ENCODE data around the gene KIF12. TPM values are rescaled to one million over a fixed set of nuclear protein-coding genes. Genes with fewer than 3 reads are reported as not detected.
A peak's percentile ranks its signal among the peaks of the same experiment; 100 is the strongest.

The KIF12 gene
- total RNA-seq, 1 experiment from 2014 or later, result 54.6 TPM

DNA sequence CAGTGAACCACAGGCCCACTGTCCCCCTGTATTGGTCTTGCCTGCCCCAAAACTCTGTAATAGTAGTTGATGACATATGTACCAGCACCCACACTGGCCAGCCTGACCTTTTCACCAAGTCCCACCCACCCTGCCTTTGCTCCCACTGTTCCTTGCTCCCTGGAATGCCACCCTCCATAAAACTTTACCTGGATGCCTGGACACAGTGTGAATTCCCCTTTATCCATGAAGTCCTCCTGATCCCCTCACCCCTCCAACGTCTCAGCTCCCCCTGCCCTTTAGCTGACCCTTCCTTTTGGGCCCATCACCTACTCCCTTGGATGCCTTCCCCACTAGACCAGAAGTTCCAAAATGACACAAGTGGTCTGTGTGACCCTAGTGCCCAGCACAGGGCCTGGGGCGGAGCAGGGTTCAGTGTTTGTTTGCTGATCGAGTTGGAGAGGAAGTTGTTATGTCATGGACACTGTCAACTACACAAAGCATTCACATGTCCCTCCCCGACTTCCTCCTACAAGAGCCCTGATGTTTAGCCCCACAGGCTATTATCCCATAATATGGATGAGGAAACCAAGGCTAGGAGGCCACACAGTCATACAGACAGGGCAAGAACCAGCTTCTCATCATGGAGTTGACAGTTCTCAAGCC lies 37.1 kb downstream of the KIF12 start:
- H3K4me3 ChIP-seq (ENCODE audit: low read depth, low read length), result no peak overlapping the region
- no peak overlapping the region for H3K4me3 Mint-ChIP-seq (ENCODE audit: unreplicated experiment)
- H3K9me3 ChIP-seq, result no peaks in the 10 kb centered on the region
- peak overlapping the region; percentile 25 for H3K27ac Mint-ChIP-seq (ENCODE audit: unreplicated experiment)
- H3K27me3 Mint-ChIP-seq (ENCODE audit: insufficient read depth, unreplicated experiment), result no peaks in the 10 kb centered on the region
- TF ChIP-seq, protein P1, sequence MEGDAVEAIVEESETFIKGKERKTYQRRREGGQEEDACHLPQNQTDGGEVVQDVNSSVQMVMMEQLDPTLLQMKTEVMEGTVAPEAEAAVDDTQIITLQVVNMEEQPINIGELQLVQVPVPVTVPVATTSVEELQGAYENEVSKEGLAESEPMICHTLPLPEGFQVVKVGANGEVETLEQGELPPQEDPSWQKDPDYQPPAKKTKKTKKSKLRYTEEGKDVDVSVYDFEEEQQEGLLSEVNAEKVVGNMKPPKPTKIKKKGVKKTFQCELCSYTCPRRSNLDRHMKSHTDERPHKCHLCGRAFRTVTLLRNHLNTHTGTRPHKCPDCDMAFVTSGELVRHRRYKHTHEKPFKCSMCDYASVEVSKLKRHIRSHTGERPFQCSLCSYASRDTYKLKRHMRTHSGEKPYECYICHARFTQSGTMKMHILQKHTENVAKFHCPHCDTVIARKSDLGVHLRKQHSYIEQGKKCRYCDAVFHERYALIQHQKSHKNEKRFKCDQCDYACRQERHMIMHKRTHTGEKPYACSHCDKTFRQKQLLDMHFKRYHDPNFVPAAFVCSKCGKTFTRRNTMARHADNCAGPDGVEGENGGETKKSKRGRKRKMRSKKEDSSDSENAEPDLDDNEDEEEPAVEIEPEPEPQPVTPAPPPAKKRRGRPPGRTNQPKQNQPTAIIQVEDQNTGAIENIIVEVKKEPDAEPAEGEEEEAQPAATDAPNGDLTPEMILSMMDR (IDR thresholded peaks at IDR 0.05; ENCODE audit: insufficient read depth in 1 of 2, low read depth in 1 of 2, low read length in 1 of 2, severe bottlenecking in 1 of 2, unreplicated experiment in 1 of 2), result no peak
- H3K36me3 ChIP-seq (ENCODE audit: control insufficient read depth, insufficient read depth, low read length), result no peaks in the 10 kb centered on the region
- H3K36me3 Mint-ChIP-seq (ENCODE audit: insufficient read depth, unreplicated experiment), result no peaks in the 10 kb centered on the region
- intact Hi-C loops (cut with micrococcal nuclease; ENCODE audit: unreplicated experiment), result no loop called here
- H3K27me3 ChIP-seq (replicated peaks; ENCODE audit: control insufficient read depth, insufficient read depth, low read length), result no peaks in the 10 kb centered on the region
- peaks cover 7% of the 10 kb centered on the region; the same call in 1 of the 2 replicates for H3K4me1 ChIP-seq
- ChIA-PET POLR2A (no interaction called here), CTCF (no interaction called here)
- no peak for DNase-seq
- peaks cover 8% of the 10 kb centered on the region for H3K4me1 Mint-ChIP-seq (ENCODE audit: low read depth, unreplicated experiment)
- no TSS peak for BruUV-seq (replicated peaks)
- no peaks in the 10 kb centered on the region for H3K9me3 Mint-ChIP-seq (ENCODE audit: unreplicated experiment)

DNA sequence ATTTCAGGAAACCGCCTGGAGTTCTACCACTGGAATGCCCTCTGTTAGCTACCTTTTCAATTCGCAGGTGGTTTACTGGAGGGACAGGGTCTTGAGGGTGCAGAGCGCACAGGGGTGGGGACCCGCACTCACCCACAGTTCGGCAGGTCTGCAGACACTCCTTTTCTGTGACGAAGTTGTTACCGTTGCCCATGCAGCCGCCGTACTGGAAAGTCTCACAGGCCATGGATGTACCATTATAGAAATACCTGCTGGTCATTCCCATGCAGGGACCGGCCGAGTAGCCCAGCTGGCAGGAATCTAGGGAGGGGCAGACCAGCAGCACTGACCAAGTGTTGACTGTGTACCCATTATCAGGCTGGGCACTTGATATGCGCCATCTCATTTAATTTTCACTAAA lies 37.8 kb downstream of the KIF12 start:
- no TSS peak for BruUV-seq (replicated peaks)
- POLR2A ChIA-PET, result no interaction called here
- H3K4me3 Mint-ChIP-seq (ENCODE audit: unreplicated experiment), result no peak overlapping the region

DNA sequence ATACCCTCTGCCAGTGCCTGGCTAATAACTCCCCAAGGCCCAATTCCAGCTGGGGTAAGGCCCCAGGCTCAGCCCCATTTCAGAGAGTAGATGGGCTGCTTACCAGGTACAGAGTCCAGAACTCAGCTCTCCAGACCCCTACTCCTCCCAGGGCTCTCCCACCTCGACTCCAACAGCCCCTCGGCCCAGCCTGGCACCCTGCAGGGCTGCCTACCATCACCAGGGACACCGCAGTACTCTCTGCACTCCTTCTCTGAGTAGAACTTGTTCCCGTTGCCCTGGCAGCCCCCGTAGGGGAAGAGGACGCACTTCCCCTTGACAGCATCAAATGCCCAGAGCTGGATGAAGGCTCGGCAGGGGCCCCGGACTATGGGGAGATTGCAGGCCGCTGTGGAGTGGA lies 38.4 kb downstream of the KIF12 start:
- Histone ChIP-seq H3K4me3 (ENCODE audit: low read depth, low read length) (no peak overlapping the region), H3K27me3 (replicated peaks; ENCODE audit: control insufficient read depth, insufficient read depth, low read length) (no peaks in the 10 kb centered on the region), H3K36me3 (ENCODE audit: control insufficient read depth, insufficient read depth, low read length) (no peaks in the 10 kb centered on the region), H3K9me3 (no peaks in the 10 kb centered on the region), H3K4me1 (peaks cover 7% of the 10 kb centered on the region; the same call in 1 of the 2 replicates)
- Mint-ChIP-seq H3K4me1 (ENCODE audit: low read depth, unreplicated experiment) (peaks cover 8% of the 10 kb centered on the region), H3K27ac (ENCODE audit: unreplicated experiment) (no peak overlapping the region), H3K36me3 (ENCODE audit: insufficient read depth, unreplicated experiment) (no peaks in the 10 kb centered on the region), H3K9me3 (ENCODE audit: unreplicated experiment) (no peaks in the 10 kb centered on the region), H3K27me3 (ENCODE audit: insufficient read depth, unreplicated experiment) (no peaks in the 10 kb centered on the region), H3K4me3 (ENCODE audit: unreplicated experiment) (no peak overlapping the region)
- no TSS peak for BruUV-seq (replicated peaks)
- intact Hi-C loops (cut with micrococcal nuclease; ENCODE audit: unreplicated experiment), result no loop called here
- CTCF ChIA-PET, result no interaction called here
- DNase-seq, result no peak
- TF ChIP-seq, protein P1 (IDR thresholded peaks at IDR 0.05; ENCODE audit: insufficient read depth in 1 of 2, low read depth in 1 of 2, low read length in 1 of 2, severe bottlenecking in 1 of 2, unreplicated experiment in 1 of 2), result no peak
- POLR2A ChIA-PET, result no interaction called here

More for the DNA sequence above, 37.8 kb downstream of the KIF12 start:
- TF ChIP-seq, protein P1 (IDR thresholded peaks at IDR 0.05; ENCODE audit: insufficient read depth in 1 of 2, low read depth in 1 of 2, low read length in 1 of 2, severe bottlenecking in 1 of 2, unreplicated experiment in 1 of 2), result no peak
- no peak for DNase-seq
- no peaks in the 10 kb centered on the region for H3K27me3 Mint-ChIP-seq (ENCODE audit: insufficient read depth, unreplicated experiment)
- no peaks in the 10 kb centered on the region for H3K9me3 Mint-ChIP-seq (ENCODE audit: unreplicated experiment)
- Histone ChIP-seq H3K4me1 (peaks cover 7% of the 10 kb centered on the region; the same call in 1 of the 2 replicates), H3K9me3 (no peaks in the 10 kb centered on the region), H3K36me3 (ENCODE audit: control insufficient read depth, insufficient read depth, low read length) (no peaks in the 10 kb centered on the region), H3K4me3 (ENCODE audit: low read depth, low read length) (no peak overlapping the region), H3K27me3 (replicated peaks; ENCODE audit: control insufficient read depth, insufficient read depth, low read length) (no peaks in the 10 kb centered on the region)
- CTCF ChIA-PET, result no interaction called here
- intact Hi-C loops (cut with micrococcal nuclease; ENCODE audit: unreplicated experiment), result no loop called here
- no peaks in the 10 kb centered on the region for H3K36me3 Mint-ChIP-seq (ENCODE audit: insufficient read depth, unreplicated experiment)
- peaks cover 8% of the 10 kb centered on the region for H3K4me1 Mint-ChIP-seq (ENCODE audit: low read depth, unreplicated experiment)
- H3K27ac Mint-ChIP-seq (ENCODE audit: unreplicated experiment), result peak overlapping the region; percentile 25
